Thyroid gland (tissue), 4 donors: ENCODE measurements around the gene ZSWIM8.

Experiments used
- CTCF ChIP-seq, 6 experiments: fragments of 200-600 bp in 3 of 6; fragments of 450-650 bp in 3 of 6; sonication (generic) in 3 of 6; IDR thresholded peaks; one replicate each; pipeline ENCODE4 v1.5.1; 2016 to 2019; ENCODE audit warnings: antibody characterized with exemption in 6 of 6, mild to moderate bottlenecking in 2 of 6, inconsistent platforms in 1 of 6, moderate library complexity in 1 of 6
- POLR2A ChIP-seq, 2 donors: fragments of 450-650 bp; IDR thresholded peaks; one replicate each; pipeline ENCODE4 v1.6.1; 2017; ENCODE audit warnings: antibody characterized with exemption in 2 of 2, mild to moderate bottlenecking in 2 of 2, moderate library complexity in 1 of 2

- TF ChIP-seq CTCF (IDR thresholded peaks at IDR 0.05) (no peak), POLR2A (IDR thresholded peaks at IDR 0.05) (no peak)
These were observed 3.7 kb downstream of the ZSWIM8 start for GRCh38 chr10:73788864-73789658.
